ENCODE data around the gene MAGI1. TPM values are rescaled to one million over a fixed set of nuclear protein-coding genes. Genes with fewer than 3 reads are reported as not detected.

Gene MAGI1
- total RNA-seq, 2 experiments from 2014 or later = 0.04 TPM; not detected in 1

- no peak overlapping the region for H3K27ac Mint-ChIP-seq
- H3K36me3 Mint-ChIP-seq (ENCODE audit: low read depth) = no peaks in the 10 kb centered on the region
- POLR2A ChIA-PET = no interaction called here
- no peaks in the 10 kb centered on the region for H3K9me3 Mint-ChIP-seq
- no peaks in the 10 kb centered on the region for H3K27me3 Mint-ChIP-seq
- no peak for DNase-seq
- no peak overlapping the region for H3K4me3 Mint-ChIP-seq
- H3K4me1 Mint-ChIP-seq = no peaks in the 10 kb centered on the region
- CTCF ChIA-PET = no interaction called here
These were observed 295.8 kb downstream of the MAGI1 start for GRCh38 chr3:65742914-65743313.

GRCh38 chr3:65741540-65741939 lies 297.2 kb downstream of the MAGI1 start:
- Mint-ChIP-seq H3K27ac (no peak overlapping the region), H3K4me3 (no peak overlapping the region), H3K9me3 (no peaks in the 10 kb centered on the region), H3K4me1 (no peaks in the 10 kb centered on the region), H3K36me3 (ENCODE audit: low read depth) (no peaks in the 10 kb centered on the region), H3K27me3 (no peaks in the 10 kb centered on the region)
- CTCF ChIA-PET = no interaction called here
- DNase-seq = no peak
- POLR2A ChIA-PET = no interaction called here

- Mint-ChIP-seq H3K36me3 (ENCODE audit: low read depth) (no peaks in the 10 kb centered on the region), H3K27me3 (no peaks in the 10 kb centered on the region), H3K27ac (no peak overlapping the region), H3K9me3 (no peaks in the 10 kb centered on the region), H3K4me3 (no peak overlapping the region), H3K4me1 (no peaks in the 10 kb centered on the region)
- no peak for DNase-seq
- ChIA-PET POLR2A (no interaction called here), CTCF (no interaction called here)
These were observed 298.7 kb downstream of the MAGI1 start for GRCh38 chr3:65739901-65740541.

GRCh38 chr3:65734792-65735191 lies 303.9 kb downstream of the MAGI1 start:
- DNase-seq = no peak
- no peaks in the 10 kb centered on the region for H3K27me3 Mint-ChIP-seq
- ChIA-PET CTCF (no interaction called here), POLR2A (no interaction called here)
- no peak overlapping the region for H3K27ac Mint-ChIP-seq
- no peaks in the 10 kb centered on the region for H3K9me3 Mint-ChIP-seq
- no peaks in the 10 kb centered on the region for H3K4me1 Mint-ChIP-seq
- H3K36me3 Mint-ChIP-seq (ENCODE audit: low read depth) = no peaks in the 10 kb centered on the region
- H3K4me3 Mint-ChIP-seq = no peak overlapping the region

- Mint-ChIP-seq H3K27ac (no peak overlapping the region), H3K27me3 (no peaks in the 10 kb centered on the region), H3K4me1 (no peaks in the 10 kb centered on the region), H3K9me3 (no peaks in the 10 kb centered on the region), H3K4me3 (no peak overlapping the region), H3K36me3 (ENCODE audit: low read depth) (no peaks in the 10 kb centered on the region)
- POLR2A ChIA-PET = no interaction called here
- CTCF ChIA-PET = no interaction called here
- DNase-seq = no peak
These were observed 304.3 kb downstream of the MAGI1 start for GRCh38 chr3:65734382-65734781.

- H3K27me3 Mint-ChIP-seq = no peaks in the 10 kb centered on the region
- H3K4me1 Mint-ChIP-seq = no peaks in the 10 kb centered on the region
- DNase-seq = no peak
- H3K27ac Mint-ChIP-seq = no peak overlapping the region
- ChIA-PET POLR2A (no interaction called here), CTCF (interaction anchor here (0.8 kb wide), 1 partner anchor 191 kb away, joined by 3 read pairs; no protein-coding TSS in a partner anchor)
- no peaks in the 10 kb centered on the region for H3K36me3 Mint-ChIP-seq (ENCODE audit: low read depth)
- H3K9me3 Mint-ChIP-seq = no peaks in the 10 kb centered on the region
- no peak overlapping the region for H3K4me3 Mint-ChIP-seq
These were observed 305.3 kb downstream of the MAGI1 start for GRCh38 chr3:65733459-65733858.

GRCh38 chr3:65732051-65732935 lies 306.4 kb downstream of the MAGI1 start:
- peak; percentile 27 for DNase-seq
- ChIA-PET POLR2A (no interaction called here), CTCF (interaction anchor here (0.8 kb wide), 1 partner anchor 193 kb away, joined by 3 read pairs; no protein-coding TSS in a partner anchor)
- no peaks in the 10 kb centered on the region for H3K4me1 Mint-ChIP-seq
- H3K36me3 Mint-ChIP-seq (ENCODE audit: low read depth) = no peaks in the 10 kb centered on the region
- no peaks in the 10 kb centered on the region for H3K9me3 Mint-ChIP-seq
- no peak overlapping the region for H3K4me3 Mint-ChIP-seq
- H3K27ac Mint-ChIP-seq = no peak overlapping the region
- H3K27me3 Mint-ChIP-seq = no peaks in the 10 kb centered on the region

- Mint-ChIP-seq H3K27me3 (no peaks in the 10 kb centered on the region), H3K36me3 (ENCODE audit: low read depth) (no peaks in the 10 kb centered on the region), H3K4me1 (no peaks in the 10 kb centered on the region), H3K27ac (no peak overlapping the region), H3K9me3 (no peaks in the 10 kb centered on the region), H3K4me3 (no peak overlapping the region)
- POLR2A ChIA-PET = no interaction called here
- CTCF ChIA-PET = no interaction called here
- DNase-seq = no peak
These were observed 308.3 kb downstream of the MAGI1 start for GRCh38 chr3:65730449-65730848.

- no peaks in the 10 kb centered on the region for H3K9me3 Mint-ChIP-seq
- CTCF ChIA-PET = no interaction called here
- no peak for DNase-seq
- H3K4me1 Mint-ChIP-seq = no peaks in the 10 kb centered on the region
- no peaks in the 10 kb centered on the region for H3K27me3 Mint-ChIP-seq
- POLR2A ChIA-PET = no interaction called here
- H3K27ac Mint-ChIP-seq = no peak overlapping the region
- no peak overlapping the region for H3K4me3 Mint-ChIP-seq
- no peaks in the 10 kb centered on the region for H3K36me3 Mint-ChIP-seq (ENCODE audit: low read depth)
These were observed 308.7 kb downstream of the MAGI1 start for GRCh38 chr3:65729973-65730372.

- no peak overlapping the region for H3K4me3 Mint-ChIP-seq
- DNase-seq = no peak
- H3K9me3 Mint-ChIP-seq = no peaks in the 10 kb centered on the region
- ChIA-PET CTCF (interaction anchor here (0.6 kb wide), 1 partner anchor 1264 kb away, joined by 4 read pairs; no protein-coding TSS in a partner anchor), POLR2A (no interaction called here)
- H3K36me3 Mint-ChIP-seq (ENCODE audit: low read depth) = no peaks in the 10 kb centered on the region
- H3K4me1 Mint-ChIP-seq = no peaks in the 10 kb centered on the region
- H3K27me3 Mint-ChIP-seq = no peaks in the 10 kb centered on the region
- H3K27ac Mint-ChIP-seq = no peak overlapping the region
These were observed 309.2 kb downstream of the MAGI1 start for GRCh38 chr3:65729555-65729954.

- Mint-ChIP-seq H3K36me3 (ENCODE audit: low read depth) (no peaks in the 10 kb centered on the region), H3K27me3 (no peaks in the 10 kb centered on the region), H3K4me3 (no peak overlapping the region), H3K9me3 (no peaks in the 10 kb centered on the region), H3K4me1 (no peaks in the 10 kb centered on the region), H3K27ac (no peak overlapping the region)
- CTCF ChIA-PET = no interaction called here
- no peak for DNase-seq
- POLR2A ChIA-PET = no interaction called here
These were observed 310.6 kb downstream of the MAGI1 start for GRCh38 chr3:65728138-65728537.

- Mint-ChIP-seq H3K36me3 (ENCODE audit: low read depth) (no peaks in the 10 kb centered on the region), H3K4me3 (no peak overlapping the region), H3K27ac (no peak overlapping the region), H3K27me3 (no peaks in the 10 kb centered on the region), H3K4me1 (no peaks in the 10 kb centered on the region), H3K9me3 (no peaks in the 10 kb centered on the region)
- ChIA-PET POLR2A (no interaction called here), CTCF (no interaction called here)
- no peak for DNase-seq
These were observed 314.7 kb downstream of the MAGI1 start for GRCh38 chr3:65723985-65724384.

- Mint-ChIP-seq H3K27ac (no peak overlapping the region), H3K27me3 (no peaks in the 10 kb centered on the region), H3K9me3 (no peaks in the 10 kb centered on the region), H3K4me3 (no peak overlapping the region), H3K36me3 (ENCODE audit: low read depth) (no peaks in the 10 kb centered on the region), H3K4me1 (no peaks in the 10 kb centered on the region)
- DNase-seq = no peak
- CTCF ChIA-PET = no interaction called here
- POLR2A ChIA-PET = no interaction called here
These were observed 315.7 kb downstream of the MAGI1 start for GRCh38 chr3:65723011-65723410.

All from activated CD4-positive, alpha-beta T cell treated with anti-CD3 and anti-CD28 coated beads, Interleukin-2, amount 10 ng/mL, durations not matched to agents 7 days and 5 days (primary cell).